ENCODE measurements around the gene MDGA2. TPM values are rescaled to one million over a fixed set of nuclear protein-coding genes. Genes with fewer than 3 reads are reported as not detected.

Gene MDGA2
- polyA plus RNA-seq, 1 of the 3 experiments (the other 2 are of a cell fraction): not detected

- 8% methylated on average over 2 of the region's 3 CpGs for WGBS (ENCODE audit: low lambda C conversion rate)
- TF ChIP-seq TEAD4 (IDR thresholded peaks at IDR 0.05; ENCODE audit: borderline replicate concordance, insufficient read depth): no peak
- no peak for TF ChIP-seq CHD2 (IDR thresholded peaks at IDR 0.05; ENCODE audit: low read length, partially characterized antibody)
- TF ChIP-seq RAD21 (IDR thresholded peaks at IDR 0.05; ENCODE audit: low read length): no peak
- TF ChIP-seq, protein P1, sequence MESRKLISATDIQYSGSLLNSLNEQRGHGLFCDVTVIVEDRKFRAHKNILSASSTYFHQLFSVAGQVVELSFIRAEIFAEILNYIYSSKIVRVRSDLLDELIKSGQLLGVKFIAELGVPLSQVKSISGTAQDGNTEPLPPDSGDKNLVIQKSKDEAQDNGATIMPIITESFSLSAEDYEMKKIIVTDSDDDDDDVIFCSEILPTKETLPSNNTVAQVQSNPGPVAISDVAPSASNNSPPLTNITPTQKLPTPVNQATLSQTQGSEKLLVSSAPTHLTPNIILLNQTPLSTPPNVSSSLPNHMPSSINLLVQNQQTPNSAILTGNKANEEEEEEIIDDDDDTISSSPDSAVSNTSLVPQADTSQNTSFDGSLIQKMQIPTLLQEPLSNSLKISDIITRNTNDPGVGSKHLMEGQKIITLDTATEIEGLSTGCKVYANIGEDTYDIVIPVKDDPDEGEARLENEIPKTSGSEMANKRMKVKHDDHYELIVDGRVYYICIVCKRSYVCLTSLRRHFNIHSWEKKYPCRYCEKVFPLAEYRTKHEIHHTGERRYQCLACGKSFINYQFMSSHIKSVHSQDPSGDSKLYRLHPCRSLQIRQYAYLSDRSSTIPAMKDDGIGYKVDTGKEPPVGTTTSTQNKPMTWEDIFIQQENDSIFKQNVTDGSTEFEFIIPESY (IDR thresholded peaks at IDR 0.05; ENCODE audit: borderline replicate concordance, low read depth): no peak
- no peak for TF ChIP-seq PBX3 (IDR thresholded peaks at IDR 0.05)
- no peak for TF ChIP-seq YY1 (IDR thresholded peaks at IDR 0.05; ENCODE audit: low read depth)
- no peak for TF ChIP-seq GABPA (IDR thresholded peaks at IDR 0.05; ENCODE audit: low read depth)
- TF ChIP-seq RFX5 (IDR thresholded peaks at IDR 0.05; ENCODE audit: low read length): no peak
- no peak for TF ChIP-seq USF2 (IDR thresholded peaks at IDR 0.05; ENCODE audit: borderline replicate concordance, low read depth, low read length)
- TF ChIP-seq MXI1 (IDR thresholded peaks at IDR 0.05; ENCODE audit: low read depth, low read length): no peak
- no peak for TF ChIP-seq EZH2phosphoT487 (IDR thresholded peaks at IDR 0.05; ENCODE audit: borderline replicate concordance, low read depth)
- TF ChIP-seq, protein P2, sequence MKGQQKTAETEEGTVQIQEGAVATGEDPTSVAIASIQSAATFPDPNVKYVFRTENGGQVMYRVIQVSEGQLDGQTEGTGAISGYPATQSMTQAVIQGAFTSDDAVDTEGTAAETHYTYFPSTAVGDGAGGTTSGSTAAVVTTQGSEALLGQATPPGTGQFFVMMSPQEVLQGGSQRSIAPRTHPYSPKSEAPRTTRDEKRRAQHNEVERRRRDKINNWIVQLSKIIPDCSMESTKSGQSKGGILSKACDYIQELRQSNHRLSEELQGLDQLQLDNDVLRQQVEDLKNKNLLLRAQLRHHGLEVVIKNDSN (IDR thresholded peaks at IDR 0.05; ENCODE audit: borderline replicate concordance, low read depth): no peak
- TF ChIP-seq, protein P3, sequence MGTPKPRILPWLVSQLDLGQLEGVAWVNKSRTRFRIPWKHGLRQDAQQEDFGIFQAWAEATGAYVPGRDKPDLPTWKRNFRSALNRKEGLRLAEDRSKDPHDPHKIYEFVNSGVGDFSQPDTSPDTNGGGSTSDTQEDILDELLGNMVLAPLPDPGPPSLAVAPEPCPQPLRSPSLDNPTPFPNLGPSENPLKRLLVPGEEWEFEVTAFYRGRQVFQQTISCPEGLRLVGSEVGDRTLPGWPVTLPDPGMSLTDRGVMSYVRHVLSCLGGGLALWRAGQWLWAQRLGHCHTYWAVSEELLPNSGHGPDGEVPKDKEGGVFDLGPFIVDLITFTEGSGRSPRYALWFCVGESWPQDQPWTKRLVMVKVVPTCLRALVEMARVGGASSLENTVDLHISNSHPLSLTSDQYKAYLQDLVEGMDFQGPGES (IDR thresholded peaks at IDR 0.05; ENCODE audit: low read depth, low read length): no peak
- H3F3A ChIP-seq (replicated peaks; ENCODE audit: insufficient read depth): no peaks in the 10 kb centered on the region
- H3K36me3 ChIP-seq (replicated peaks in 1 of 2; ENCODE audit: control insufficient read depth in 1 of 2, insufficient read depth in 2 of 2, low read length in 1 of 2): no peaks in the 10 kb centered on the region
- ChIA-PET POLR2A (no interaction called here), CTCF (no interaction called here)
- H3K4me2 ChIP-seq: no peak overlapping the region
- no peak overlapping the region for H3K9ac ChIP-seq
- H3K4me1 ChIP-seq (ENCODE audit: control insufficient read depth in 1 of 2, insufficient read depth in 2 of 2, low read depth in 1 of 2, low read length in 1 of 2): no peaks in the 10 kb centered on the region
- H3K9me3 ChIP-seq: no peaks in the 10 kb centered on the region
- no peak overlapping the region for H3K27ac ChIP-seq (ENCODE audit: low read depth in 2 of 2, low read length in 1 of 2)
- H2AFZ ChIP-seq (ENCODE audit: low read depth): no peak overlapping the region
- no peaks in the 10 kb centered on the region for H3K27me3 ChIP-seq (ENCODE audit: insufficient read depth)
- H3K79me2 ChIP-seq (ENCODE audit: insufficient read depth): no peaks in the 10 kb centered on the region
- DNase-seq: no peak
- H3K4me3 ChIP-seq (ENCODE audit: low read depth in 2 of 2, low read length in 1 of 2): no peak overlapping the region
- no peaks in the 10 kb centered on the region for H4K20me1 ChIP-seq (ENCODE audit: insufficient read depth)
- no peaks in the 10 kb centered on the region for H3K9me2 ChIP-seq
Measured at GRCh38 chr14:47276931-47277330, 398.5 kb downstream of the MDGA2 start.

All from SK-N-SH (cell line).